Left cardiac atrium (tissue), 4 donors: ENCODE measurements around the gene MAP1LC3B. TPM values are rescaled to one million over a fixed set of nuclear protein-coding genes. Genes with fewer than 3 reads are reported as not detected.

ENCODE experiments used
- ATAC-seq, 2 donors: fragments of 200-7000 bp; cut with Tn5 transposase; one replicate each; pipeline ENCODE4 v1.9.1; 2020; ENCODE audit warnings: mild to moderate bottlenecking in 2 of 2, moderate library complexity in 2 of 2
- DNase-seq: peaks from one replicate; pipeline ENCODE4 v3.0.0-alpha.2; 2020
- intact Hi-C, 2 donors: fragments of 100-400 bp; cut with DNase I; formaldehyde crosslinking; loops; one replicate each; pipeline versions ENCODE4 v1.14.1 to v1.15.1; 2022 to 2023
- total RNA-seq, 2 donors: library from RNA; stranded (reverse); fragmentation: NEBNext Ultra II Directional; extraction: Animal tissue kit (Norgen Biotek cat#: 25700); gene quantifications; one replicate each; pipeline ENCODE4 v1.2.1, GENCODE V29; 2021
- donor health status: DM: no; HTN: yes; CAD: no.
- donor health status: DM: no; HTN: yes; CAD: no; lungs with severe emphysema.
- donor health status: DM: yes; HTN: yes; CAD: no.
- donor health status: Dilated cardiomyopathy.

MAP1LC3B gene
- total RNA-seq, 2 donors from 2014 or later: 82.9 to 90.2 TPM

- DNase-seq (peak; percentile 55), ATAC-seq (no peak)
- intact Hi-C loops: loop anchor here in 1 of 2 donors (5.0 to 10.0 kb wide), 2 partner anchors 76 to 242 kb away; partner anchors contain the start of gene C16orf95
Measured at GRCh38 chr16:87392821-87393679, 914 bp downstream of the MAP1LC3B start.

- ATAC-seq (no peak), DNase-seq (no peak)
- intact Hi-C loops: loop anchor here in 1 of 2 donors (5.0 to 10.0 kb wide), 2 partner anchors 76 to 241 kb away; partner anchors contain the start of gene C16orf95
Measured at GRCh38 chr16:87393680-87394055, 1.5 kb downstream of the MAP1LC3B start.

- ATAC-seq (no peak), DNase-seq (no peak)
- intact Hi-C loops: loop anchor here in 1 of 2 donors (10.0 kb wide), 1 partner anchor 239 kb away; no protein-coding TSS in a partner anchor
Measured at GRCh38 chr16:87395181-87395842, 3.2 kb downstream of the MAP1LC3B start.

DNA sequence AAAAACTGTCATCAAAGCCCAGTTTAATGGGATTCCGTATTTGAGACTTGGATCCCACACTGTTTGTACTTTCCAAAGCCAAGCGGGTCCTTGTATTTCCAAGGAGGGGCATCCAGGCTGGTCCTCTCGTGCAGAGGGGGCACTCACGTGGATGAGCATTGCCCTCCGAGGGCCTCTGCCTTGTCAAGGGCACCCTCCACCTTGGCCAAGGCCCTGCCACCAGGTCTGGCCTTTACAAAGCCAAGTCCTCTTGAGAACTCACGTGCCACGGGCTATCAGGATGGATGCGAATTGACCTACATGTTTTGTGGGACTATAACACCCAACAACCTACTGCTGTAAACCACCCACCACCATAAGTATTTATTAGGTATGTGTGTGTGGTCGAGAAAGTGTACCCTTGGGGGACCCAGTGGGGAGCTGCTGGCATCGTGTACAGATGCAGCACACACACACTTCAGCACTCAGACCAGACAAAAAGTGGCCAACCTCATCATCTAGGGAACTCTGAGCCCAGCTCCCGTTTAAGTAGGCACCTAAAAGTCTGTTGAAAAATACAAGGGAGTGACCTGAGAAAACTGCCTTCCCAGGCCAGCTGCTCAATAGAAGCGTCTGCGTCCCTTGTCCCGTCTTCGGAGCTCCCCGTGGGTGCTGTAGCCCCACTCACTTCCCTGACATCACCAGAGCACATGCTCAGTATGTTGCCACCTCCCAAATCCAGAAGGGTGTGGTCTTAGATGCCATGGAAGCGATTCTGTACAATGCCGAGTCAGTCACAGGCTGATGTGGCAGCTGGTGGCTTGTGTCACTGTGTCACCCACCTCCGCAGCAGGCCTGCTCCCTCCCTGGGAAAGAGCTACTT is 12.9 kb downstream of the MAP1LC3B start:
- intact Hi-C loops: no loop called here
- no peak for DNase-seq

DNA sequence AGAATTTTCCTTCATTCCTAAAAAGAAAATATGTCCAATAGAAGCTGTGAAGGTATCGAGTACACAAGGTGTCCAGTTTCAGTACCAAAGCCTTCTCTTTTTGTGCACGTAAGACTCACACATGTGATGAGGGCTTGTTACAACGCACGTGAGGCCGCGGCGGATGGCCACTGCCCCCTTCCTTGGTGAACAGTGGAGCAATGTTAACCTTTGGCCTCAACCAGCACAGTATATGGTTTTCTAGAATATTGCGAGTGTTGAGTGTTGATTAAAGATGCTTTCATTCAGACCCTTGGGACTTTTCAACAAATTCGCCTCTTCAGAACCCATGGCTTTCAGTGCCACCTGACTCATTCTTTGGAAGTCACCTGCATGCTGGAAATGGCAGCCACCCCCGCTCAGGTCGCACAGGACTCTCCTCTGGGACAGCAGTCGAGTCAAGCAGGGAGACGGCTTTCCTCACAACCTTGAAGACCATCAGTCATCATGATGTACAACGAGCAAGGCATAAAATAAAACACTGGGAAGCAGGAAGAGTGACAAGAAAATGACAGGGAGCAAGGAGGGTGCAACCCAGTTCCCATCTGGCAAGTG is 14.5 kb downstream of the MAP1LC3B start:
- DNase-seq (no peak), ATAC-seq (no peak)
- intact Hi-C loops: no loop called here

More for the DNA sequence above, 12.9 kb downstream of the MAP1LC3B start:
- peak in 1 of 2 donors; percentile 17 for ATAC-seq

DNA sequence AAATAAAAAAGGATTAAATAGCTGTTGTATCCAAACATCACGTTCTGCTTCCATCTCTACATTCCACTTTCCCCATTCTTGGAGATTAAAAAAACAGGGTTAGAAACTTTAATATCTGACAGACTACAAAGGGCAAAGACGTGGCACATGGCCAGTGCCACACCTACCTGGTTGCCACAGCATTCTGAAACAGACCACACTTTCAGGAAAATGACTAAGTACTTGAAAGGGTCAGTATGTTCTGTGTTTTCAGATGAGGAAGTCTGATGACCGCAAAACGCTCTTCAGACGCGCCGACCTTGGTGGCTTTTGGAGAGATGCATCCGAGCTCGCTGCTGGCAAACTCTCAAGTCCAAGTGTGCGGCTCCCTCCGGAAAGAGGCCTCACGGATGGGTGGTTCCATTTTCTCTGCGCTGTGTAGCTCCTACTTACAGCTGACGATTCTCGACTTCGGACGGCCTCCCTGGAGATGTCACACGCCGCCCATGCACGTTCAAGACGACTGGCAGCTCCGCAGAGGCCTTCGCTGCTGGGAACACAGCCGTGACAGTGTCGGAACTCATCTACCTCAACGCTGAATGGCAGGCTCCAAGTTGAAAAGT is 15.5 kb downstream of the MAP1LC3B start:
- DNase-seq: peak; percentile 71
- peak; percentile 28 to 50 for ATAC-seq
- intact Hi-C loops: no loop called here

- intact Hi-C loops: no loop called here
- DNase-seq: no peak
Measured at GRCh38 chr16:87409153-87409552, 17.0 kb downstream of the MAP1LC3B start.

GRCh38 chr16:87409781-87410180 is 17.6 kb downstream of the MAP1LC3B start:
- intact Hi-C loops: no loop called here
- DNase-seq: no peak
- no peak for ATAC-seq

More at GRCh38 chr16:87409153-87409552, 17.0 kb downstream of the MAP1LC3B start:
- no peak for ATAC-seq

GRCh38 chr16:87410530-87410929 is 18.4 kb downstream of the MAP1LC3B start:
- ATAC-seq: no peak
- no peak for DNase-seq
- intact Hi-C loops: no loop called here

GRCh38 chr16:87410968-87411367 is 18.8 kb downstream of the MAP1LC3B start:
- no peak for DNase-seq

GRCh38 chr16:87411375-87412271 is 19.5 kb downstream of the MAP1LC3B start:
- intact Hi-C loops: no loop called here
- no peak for DNase-seq

More at GRCh38 chr16:87410968-87411367, 18.8 kb downstream of the MAP1LC3B start:
- intact Hi-C loops: no loop called here
- no peak for ATAC-seq

DNA sequence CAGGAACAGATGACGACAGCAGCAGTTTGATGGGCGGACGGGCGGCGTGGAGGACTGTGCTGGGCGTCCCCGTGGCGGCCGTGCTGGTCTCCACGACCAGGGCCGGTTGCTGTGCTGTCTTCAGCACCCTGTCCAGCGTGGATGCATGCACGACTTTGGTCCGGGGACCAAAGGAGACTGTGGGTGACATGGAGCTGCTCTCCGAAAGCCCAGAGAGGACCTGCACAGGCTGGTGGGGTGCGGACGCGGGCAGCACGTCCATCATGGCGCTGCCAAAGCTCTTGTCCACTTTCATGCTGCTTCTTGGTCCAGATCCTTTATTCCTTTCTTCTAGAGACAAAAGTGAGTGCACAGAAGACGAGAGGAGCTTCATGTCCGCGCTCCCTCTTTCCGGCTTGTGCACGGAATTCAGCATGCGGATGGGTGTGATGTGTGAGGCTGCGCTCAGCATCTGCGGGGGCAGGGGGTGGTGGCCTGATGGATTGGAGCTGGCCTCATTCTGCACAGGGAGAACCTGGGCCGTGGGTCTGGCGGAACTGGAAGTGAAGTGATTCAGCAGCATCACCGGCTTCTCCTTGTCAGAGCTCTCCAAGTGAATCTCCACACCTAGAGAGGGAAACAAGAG is 20.3 kb downstream of the MAP1LC3B start:
- intact Hi-C loops: no loop called here
- ATAC-seq: no peak
- DNase-seq: no peak

More at GRCh38 chr16:87411375-87412271, 19.5 kb downstream of the MAP1LC3B start:
- no peak for ATAC-seq

DNA sequence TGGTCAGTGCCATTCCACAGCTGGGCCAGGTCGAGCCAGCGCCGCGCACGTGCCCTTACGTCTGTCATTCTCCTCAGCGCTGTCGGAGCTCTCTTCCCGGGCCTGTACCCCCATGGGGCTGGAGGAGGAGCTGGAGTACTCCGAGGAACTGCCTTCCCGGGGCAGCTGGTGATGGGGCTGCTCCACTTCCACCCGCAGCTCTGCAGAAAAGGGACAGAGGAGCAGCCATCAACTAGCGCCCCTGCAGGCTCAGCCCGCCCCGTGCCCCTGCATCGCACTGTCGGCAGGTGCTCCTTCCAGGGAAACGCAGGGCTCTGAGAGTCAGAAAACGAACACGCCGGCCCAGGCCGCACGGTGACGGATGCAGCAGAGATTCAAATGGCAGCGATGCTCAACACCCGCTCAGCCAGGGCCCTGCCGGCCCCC is 20.9 kb downstream of the MAP1LC3B start:
- ATAC-seq (no peak), DNase-seq (no peak)
- intact Hi-C loops: no loop called here

DNA sequence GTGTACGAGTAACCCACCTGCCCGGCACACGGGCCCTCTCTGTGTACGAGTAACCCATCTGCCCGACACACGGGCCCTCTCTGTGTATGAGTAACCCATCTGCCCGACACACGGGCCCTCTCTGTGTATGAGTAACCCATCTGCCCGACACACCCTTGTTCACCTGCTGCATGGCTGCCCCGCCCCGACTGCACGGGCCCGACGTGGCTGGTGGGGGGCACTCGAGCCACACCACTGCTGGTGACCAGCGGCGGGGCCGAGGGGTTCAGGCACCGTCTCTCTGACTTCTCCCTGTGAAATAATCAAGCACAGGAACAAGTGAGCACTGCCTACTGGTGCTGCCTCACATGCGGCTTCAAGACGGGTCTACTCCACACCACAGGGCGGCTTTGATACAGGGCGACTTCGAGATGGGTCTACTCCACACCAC is 22.1 kb downstream of the MAP1LC3B start:
- DNase-seq: no peak
- ATAC-seq: no peak
- intact Hi-C loops: no loop called here

DNA sequence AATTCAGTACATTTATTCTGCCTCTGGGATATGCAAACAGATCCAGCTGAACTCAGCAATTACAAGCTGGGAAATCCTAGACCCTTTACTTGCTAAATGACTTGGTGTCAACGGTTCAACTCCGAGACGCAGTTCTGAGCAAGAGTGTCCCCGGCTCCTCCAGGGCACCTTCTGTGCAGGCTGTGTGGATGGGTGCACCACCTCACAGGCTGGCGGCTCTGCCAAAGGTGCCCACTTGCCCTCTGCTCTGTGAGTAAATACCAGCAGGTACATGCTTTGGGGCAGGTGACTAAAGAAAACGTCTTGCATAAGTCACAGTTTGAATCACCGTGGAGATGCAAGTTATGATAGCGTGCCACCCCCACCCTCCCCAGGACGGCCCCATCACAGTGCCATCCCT is 23.3 kb downstream of the MAP1LC3B start:
- intact Hi-C loops: loop anchor here in 1 of 2 donors (5.0 kb wide), 1 partner anchor 132 kb away; no protein-coding TSS in a partner anchor
- ATAC-seq (no peak), DNase-seq (no peak)

GRCh38 chr16:87416826-87417527 is 24.8 kb downstream of the MAP1LC3B start:
- intact Hi-C loops: loop anchor here in 1 of 2 donors (5.0 kb wide), 1 partner anchor 130 kb away; no protein-coding TSS in a partner anchor
- ATAC-seq: no peak
- DNase-seq: no peak
